GM23338 (cell line): ENCODE measurements around the gene UBE3B. TPM values are rescaled to one million over a fixed set of nuclear protein-coding genes. Genes with fewer than 3 reads are reported as not detected.
A peak's percentile ranks its signal among the peaks of the same experiment; 100 is the strongest.

Experiments used
- ATAC-seq: fragments of 200-7000 bp; cut with Tn5 transposase; 3 replicates; pipeline ENCODE4 v1.9.1; 2020
- DNase-seq: peaks from one replicate; pipeline ENCODE4 v3.0.0-alpha.2; 2015; ENCODE audit warnings: low spot score
- H2AFZ ChIP-seq: fragments of 200-600 bp; sonication (generic); 2 replicates; pipeline ENCODE4 v1.8.0; 2016; ENCODE audit warnings: antibody characterized with exemption, mild to moderate bottlenecking, moderate library complexity
- H3F3A ChIP-seq: fragments of 200-600 bp; sonication (generic); replicated peaks from 2 replicates; pipeline ENCODE4 v1.8.0; 2017; ENCODE audit warnings: antibody characterized with exemption, mixed run types, low read depth
- H3K27ac ChIP-seq: fragments of 200-600 bp; sonication (generic); 2 replicates; pipeline ENCODE4 v1.6.1; 2016; ENCODE audit warnings: low read depth
- H3K27me3 ChIP-seq: fragments of 200-600 bp; sonication (generic); 2 replicates; pipeline ENCODE4 v1.8.0; 2016; ENCODE audit warnings: mild to moderate bottlenecking, mixed run types, moderate library complexity; ENCODE audit not compliant: insufficient read depth
- H3K36me3 ChIP-seq: fragments of 200-600 bp; sonication (generic); 2 replicates; pipeline ENCODE4 v1.8.0; 2016; ENCODE audit warnings: mild to moderate bottlenecking; ENCODE audit not compliant: insufficient read depth
- H3K4me1 ChIP-seq: fragments of 200-600 bp; sonication (generic); 2 replicates; pipeline ENCODE4 v1.8.0; 2016; ENCODE audit warnings: mild to moderate bottlenecking, moderate library complexity; ENCODE audit not compliant: insufficient read depth
- H3K4me2 ChIP-seq: fragments of 200-600 bp; sonication (generic); 2 replicates; pipeline ENCODE4 v1.7.1; 2017; ENCODE audit warnings: mixed run types
- H3K4me3 ChIP-seq: fragments of 200-600 bp; sonication (generic); 2 replicates; pipeline ENCODE4 v1.6.1; 2016; ENCODE audit warnings: mixed run types
- H3K79me2 ChIP-seq: fragments of 200-600 bp; sonication (generic); replicated peaks from 2 replicates; pipeline ENCODE4 v1.8.0; 2017; ENCODE audit warnings: mild to moderate bottlenecking; ENCODE audit not compliant: insufficient read depth
- H3K9me2 ChIP-seq: fragments of 200-600 bp; sonication (generic); 2 replicates; pipeline ENCODE4 v1.8.0; 2017; ENCODE audit not compliant: insufficient read depth
- H4K20me1 ChIP-seq: fragments of 200-600 bp; sonication (generic); replicated peaks from 2 replicates; pipeline ENCODE4 v1.8.0; 2017; ENCODE audit warnings: mild to moderate bottlenecking; ENCODE audit not compliant: insufficient read depth
- H3K27ac Mint-ChIP-seq: 2 replicates; pipeline ENCODE4 v1.8.0; 2020; ENCODE audit warnings: inconsistent platforms, mild to moderate bottlenecking, moderate library complexity, mixed read lengths
- H3K27me3 Mint-ChIP-seq: 3 replicates; pipeline ENCODE4 v1.8.0; 2022; ENCODE audit warnings: low read depth, mild to moderate bottlenecking, moderate library complexity, mixed read lengths, inconsistent platforms; ENCODE audit not compliant: insufficient read depth, poor library complexity
- H3K36me3 Mint-ChIP-seq: 3 replicates; pipeline ENCODE4 v1.8.0; 2021; ENCODE audit warnings: low read depth, mild to moderate bottlenecking, inconsistent platforms, moderate library complexity, mixed read lengths
- H3K4me1 Mint-ChIP-seq: 3 replicates; pipeline ENCODE4 v1.8.0; 2020; ENCODE audit warnings: mild to moderate bottlenecking, inconsistent platforms, mixed read lengths
- H3K4me3 Mint-ChIP-seq: 3 replicates; pipeline ENCODE4 v1.8.0; 2021; ENCODE audit warnings: moderate library complexity, mild to moderate bottlenecking, inconsistent platforms, mixed read lengths
- H3K9me3 Mint-ChIP-seq: 3 replicates; pipeline ENCODE4 v1.8.0; 2020; ENCODE audit warnings: moderate library complexity, mild to moderate bottlenecking, inconsistent platforms, mixed read lengths
- CREB1 ChIP-seq: fragments of 250-450 bp; sonication (Bioruptor Pico); IDR thresholded peaks from 2 replicates; pipeline ENCODE4 v1.5.0; 2020; ENCODE audit warnings: low read depth, mild to moderate bottlenecking, moderate library complexity
- CTCF ChIP-seq, 2 experiments: fragments of 200-600 bp in 1 of 2; sonication (generic) in 1 of 2; conservative IDR thresholded peaks; 2 replicates each; pipeline versions ENCODE4 v1.5.1 to v1.6.1; 2016 to 2017; ENCODE audit warnings: antibody characterized with exemption in 2 of 2, low read depth in 2 of 2, mild to moderate bottlenecking in 2 of 2, moderate library complexity in 1 of 2
- ETS1 ChIP-seq: IDR thresholded peaks from 2 replicates; pipeline ENCODE4 v1.6.1; 2016; ENCODE audit warnings: antibody characterized with exemption
- EZH2 ChIP-seq: fragments of 200-600 bp; sonication (generic); IDR thresholded peaks from one replicate; pipeline ENCODE4 v1.8.0; 2017; ENCODE audit warnings: antibody characterized with exemption, mild to moderate bottlenecking, low read depth; ENCODE audit not compliant: unreplicated experiment
- EZH2phosphoT487 ChIP-seq: fragments of 200-600 bp; sonication (generic); IDR thresholded peaks from one replicate; pipeline ENCODE4 v1.8.1; 2018; ENCODE audit warnings: antibody characterized with exemption; ENCODE audit not compliant: unreplicated experiment
- JUNB ChIP-seq: IDR thresholded peaks from one replicate; pipeline ENCODE4 v1.6.1; 2016; ENCODE audit warnings: antibody characterized with exemption; ENCODE audit not compliant: unreplicated experiment
- NANOG ChIP-seq: IDR thresholded peaks from 2 replicates; pipeline ENCODE4 v1.6.1; 2016; ENCODE audit warnings: antibody characterized with exemption, borderline replicate concordance
- POLR2AphosphoS5 ChIP-seq: IDR thresholded peaks from 2 replicates; pipeline ENCODE4 v1.6.1; 2016; ENCODE audit warnings: antibody characterized with exemption, low read depth
- REST ChIP-seq: IDR thresholded peaks from one replicate; pipeline ENCODE4 v1.6.1; 2018; ENCODE audit warnings: antibody characterized with exemption; ENCODE audit not compliant: unreplicated experiment
- STAT1 ChIP-seq: IDR thresholded peaks from one replicate; pipeline ENCODE4 v1.6.1; 2016; ENCODE audit warnings: antibody characterized with exemption; ENCODE audit not compliant: unreplicated experiment
- ZNF114 ChIP-seq: fragments of 250-450 bp; sonication (Bioruptor Pico); IDR thresholded peaks from 2 replicates; pipeline ENCODE4 v1.5.0; 2020; ENCODE audit warnings: mild to moderate bottlenecking, moderate library complexity
- ZNF331 ChIP-seq: fragments of 250-450 bp; sonication (Bioruptor Pico); IDR thresholded peaks from 2 replicates; pipeline ENCODE4 v1.5.0; 2020; ENCODE audit warnings: low read depth, mild to moderate bottlenecking, moderate library complexity
- polyA plus RNA-seq: library from polyadenylated mRNA; unstranded; fragments of >200 nt; fragmentation: Nextera tagmentation; extraction: Ambion mirVana; gene quantifications from 2 replicates; pipeline ENCODE4 v1.2.1, GENCODE V29; 2016
- total RNA-seq: library from RNA; depleted of rRNA; stranded (reverse); fragments of >200 nt; shearing (Covaris generic); gene quantifications from 2 replicates; pipeline ENCODE4 v1.2.3, GENCODE V29; 2014
- TF ChIP-seq, protein P1 (sequence below): fragments of 250-450 bp; sonication (Bioruptor Pico); IDR thresholded peaks from 2 replicates; pipeline ENCODE4 v1.5.0; 2020; ENCODE audit warnings: mild to moderate bottlenecking, moderate library complexity

Gene UBE3B
- total and polyA plus RNA-seq, 2 experiments from 2014 or later: 20.8 TPM

DNA sequence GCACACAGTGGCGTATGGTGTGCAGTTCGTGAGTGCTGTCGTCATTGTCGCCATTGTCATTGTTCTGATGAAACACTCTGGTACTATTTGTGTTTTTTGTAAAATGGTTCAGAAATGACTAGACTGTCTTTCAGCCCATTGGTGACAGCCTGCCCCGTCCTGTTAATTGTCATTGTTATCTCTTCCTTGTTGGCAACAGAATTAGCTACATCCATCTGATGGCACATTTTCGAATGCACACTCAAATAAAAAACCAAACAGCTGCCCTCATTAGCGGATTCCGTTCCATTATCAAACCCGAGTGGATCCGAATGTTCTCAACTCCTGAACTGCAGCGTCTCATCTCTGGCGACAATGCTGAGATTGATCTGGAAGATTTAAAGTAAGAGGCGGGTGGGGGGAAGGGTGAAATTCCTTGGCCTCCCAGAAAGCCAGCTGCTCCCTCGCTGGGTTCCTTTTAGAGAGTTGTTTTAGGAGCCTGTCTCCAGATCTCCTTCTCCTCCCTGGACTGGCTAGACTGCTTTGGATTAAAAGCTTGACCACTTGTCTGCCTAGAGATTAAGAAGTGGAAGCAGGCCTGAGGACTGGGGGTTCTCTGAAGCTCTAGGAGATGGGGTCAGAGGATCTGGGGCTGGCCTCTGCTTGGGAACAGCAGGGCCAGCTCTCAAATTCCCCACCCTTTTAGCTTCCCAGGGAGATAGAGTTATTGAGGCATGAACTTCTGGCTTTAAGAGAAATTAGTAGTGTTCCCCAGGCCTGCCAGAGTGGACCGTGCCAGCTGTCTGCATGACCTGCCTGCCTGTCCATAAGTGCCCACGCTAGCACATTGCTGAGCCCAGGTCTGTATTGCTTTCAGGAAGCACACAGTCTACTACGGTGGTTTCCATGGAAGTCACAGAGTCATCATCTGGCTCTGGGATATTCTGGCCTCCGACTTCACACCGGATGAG lies 52.5 kb downstream of the UBE3B start:
- DNase-seq (peak; percentile 60), ATAC-seq (peak; percentile 44; the same call in 2 of the 3 replicates)
- Histone ChIP-seq H4K20me1 (no peaks in the 10 kb centered on the region), H3K27ac (peak overlapping the region; percentile 11; the same call in 1 of the 2 replicates), H3K4me1 (0 out of 2 replicates have a peak, but pooled peaks cover 7% of the 10 kb centered on the region), H3K4me2 (peak overlapping the region; percentile 35; the same call in 1 of the 2 replicates), H3K36me3 (no peaks in the 10 kb centered on the region), H3K4me3 (no peak overlapping the region), H3K27me3 (no peaks in the 10 kb centered on the region), H2AFZ (no peak overlapping the region), H3K79me2 (no peaks in the 10 kb centered on the region), H3F3A (no peaks in the 10 kb centered on the region), H3K9me2 (no peaks in the 10 kb centered on the region)
- Mint-ChIP-seq H3K27ac (peak overlapping the region; percentile 48), H3K27me3 (peaks cover 5% of the 10 kb centered on the region), H3K9me3 (no peaks in the 10 kb centered on the region), H3K4me1 (peaks cover 11% of the 10 kb centered on the region), H3K36me3 (no peaks in the 10 kb centered on the region), H3K4me3 (no peak overlapping the region)
- TF ChIP-seq CTCF (conservative IDR thresholded peaks at IDR 0.05; ENCODE audit: low read depth in 2 of 2) (no peak), POLR2AphosphoS5 (no peak), REST (no peak), JUNB (no peak), CREB1 (CRISPR knock-in tag) (no peak), NANOG (no peak), ETS1 (no peak), STAT1 (no peak), EZH2phosphoT487 (no peak), EZH2 (no peak), ZNF331 (CRISPR knock-in tag) (no peak), ZNF114 (no peak)
- TF ChIP-seq, protein P1, sequence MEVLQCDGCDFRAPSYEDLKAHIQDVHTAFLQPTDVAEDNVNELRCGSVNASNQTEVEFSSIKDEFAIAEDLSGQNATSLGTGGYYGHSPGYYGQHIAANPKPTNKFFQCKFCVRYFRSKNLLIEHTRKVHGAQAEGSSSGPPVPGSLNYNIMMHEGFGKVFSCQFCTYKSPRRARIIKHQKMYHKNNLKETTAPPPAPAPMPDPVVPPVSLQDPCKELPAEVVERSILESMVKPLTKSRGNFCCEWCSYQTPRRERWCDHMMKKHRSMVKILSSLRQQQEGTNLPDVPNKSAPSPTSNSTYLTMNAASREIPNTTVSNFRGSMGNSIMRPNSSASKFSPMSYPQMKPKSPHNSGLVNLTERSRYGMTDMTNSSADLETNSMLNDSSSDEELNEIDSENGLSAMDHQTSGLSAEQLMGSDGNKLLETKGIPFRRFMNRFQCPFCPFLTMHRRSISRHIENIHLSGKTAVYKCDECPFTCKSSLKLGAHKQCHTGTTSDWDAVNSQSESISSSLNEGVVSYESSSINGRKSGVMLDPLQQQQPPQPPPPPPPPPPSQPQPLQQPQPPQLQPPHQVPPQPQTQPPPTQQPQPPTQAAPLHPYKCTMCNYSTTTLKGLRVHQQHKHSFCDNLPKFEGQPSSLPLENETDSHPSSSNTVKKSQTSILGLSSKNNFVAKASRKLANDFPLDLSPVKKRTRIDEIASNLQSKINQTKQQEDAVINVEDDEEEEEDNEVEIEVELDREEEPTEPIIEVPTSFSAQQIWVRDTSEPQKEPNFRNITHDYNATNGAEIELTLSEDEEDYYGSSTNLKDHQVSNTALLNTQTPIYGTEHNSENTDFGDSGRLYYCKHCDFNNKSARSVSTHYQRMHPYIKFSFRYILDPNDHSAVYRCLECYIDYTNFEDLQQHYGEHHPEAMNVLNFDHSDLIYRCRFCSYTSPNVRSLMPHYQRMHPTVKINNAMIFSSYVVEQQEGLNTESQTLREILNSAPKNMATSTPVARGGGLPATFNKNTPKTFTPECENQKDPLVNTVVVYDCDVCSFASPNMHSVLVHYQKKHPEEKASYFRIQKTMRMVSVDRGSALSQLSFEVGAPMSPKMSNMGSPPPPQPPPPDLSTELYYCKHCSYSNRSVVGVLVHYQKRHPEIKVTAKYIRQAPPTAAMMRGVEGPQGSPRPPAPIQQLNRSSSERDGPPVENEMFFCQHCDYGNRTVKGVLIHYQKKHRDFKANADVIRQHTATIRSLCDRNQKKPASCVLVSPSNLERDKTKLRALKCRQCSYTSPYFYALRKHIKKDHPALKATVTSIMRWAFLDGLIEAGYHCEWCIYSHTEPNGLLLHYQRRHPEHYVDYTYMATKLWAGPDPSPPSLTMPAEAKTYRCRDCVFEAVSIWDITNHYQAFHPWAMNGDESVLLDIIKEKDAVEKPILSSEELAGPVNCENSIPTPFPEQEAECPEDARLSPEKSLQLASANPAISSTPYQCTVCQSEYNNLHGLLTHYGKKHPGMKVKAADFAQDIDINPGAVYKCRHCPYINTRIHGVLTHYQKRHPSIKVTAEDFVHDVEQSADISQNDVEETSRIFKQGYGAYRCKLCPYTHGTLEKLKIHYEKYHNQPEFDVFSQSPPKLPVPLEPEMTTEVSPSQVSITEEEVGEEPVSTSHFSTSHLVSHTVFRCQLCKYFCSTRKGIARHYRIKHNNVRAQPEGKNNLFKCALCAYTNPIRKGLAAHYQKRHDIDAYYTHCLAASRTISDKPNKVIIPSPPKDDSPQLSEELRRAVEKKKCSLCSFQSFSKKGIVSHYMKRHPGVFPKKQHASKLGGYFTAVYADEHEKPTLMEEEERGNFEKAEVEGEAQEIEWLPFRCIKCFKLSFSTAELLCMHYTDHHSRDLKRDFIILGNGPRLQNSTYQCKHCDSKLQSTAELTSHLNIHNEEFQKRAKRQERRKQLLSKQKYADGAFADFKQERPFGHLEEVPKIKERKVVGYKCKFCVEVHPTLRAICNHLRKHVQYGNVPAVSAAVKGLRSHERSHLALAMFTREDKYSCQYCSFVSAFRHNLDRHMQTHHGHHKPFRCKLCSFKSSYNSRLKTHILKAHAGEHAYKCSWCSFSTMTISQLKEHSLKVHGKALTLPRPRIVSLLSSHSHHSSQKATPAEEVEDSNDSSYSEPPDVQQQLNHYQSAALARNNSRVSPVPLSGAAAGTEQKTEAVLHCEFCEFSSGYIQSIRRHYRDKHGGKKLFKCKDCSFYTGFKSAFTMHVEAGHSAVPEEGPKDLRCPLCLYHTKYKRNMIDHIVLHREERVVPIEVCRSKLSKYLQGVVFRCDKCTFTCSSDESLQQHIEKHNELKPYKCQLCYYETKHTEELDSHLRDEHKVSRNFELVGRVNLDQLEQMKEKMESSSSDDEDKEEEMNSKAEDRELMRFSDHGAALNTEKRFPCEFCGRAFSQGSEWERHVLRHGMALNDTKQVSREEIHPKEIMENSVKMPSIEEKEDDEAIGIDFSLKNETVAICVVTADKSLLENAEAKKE (CRISPR knock-in tag): no peak
